Ascending aorta (tissue), 2 donors: Measurements from ENCODE around the gene AMHR2. TPM values are rescaled to one million over a fixed set of nuclear protein-coding genes. Genes with fewer than 3 reads are reported as not detected.

Experiments used
- DNase-seq, 2 donors: peaks; one replicate each; pipeline ENCODE4 v3.0.0-alpha.2; 2019; ENCODE audit warnings: low spot score in 2 of 2
- H3K27ac ChIP-seq, 2 donors: fragments of 200-600 bp; sonication (generic); one replicate each; pipeline ENCODE4 v1.5.1; 2016 to 2017; ENCODE audit warnings: mild to moderate bottlenecking in 1 of 2
- H3K27me3 ChIP-seq: fragments of 200-600 bp; sonication (generic); one replicate; pipeline ENCODE4 v1.5.1; 2017
- H3K36me3 ChIP-seq, 2 donors: fragments of 200-600 bp; sonication (generic); one replicate each; pipeline ENCODE4 v1.5.1; 2016
- H3K4me1 ChIP-seq, 2 donors: fragments of 200-600 bp; sonication (generic); one replicate each; pipeline ENCODE4 v1.5.1; 2016 to 2017; ENCODE audit warnings: mild to moderate bottlenecking in 1 of 2
- H3K4me3 ChIP-seq, 2 donors: fragments of 200-600 bp; sonication (generic); one replicate each; pipeline ENCODE4 v1.5.1; 2016 to 2017; ENCODE audit warnings: mild to moderate bottlenecking in 1 of 2
- H3K9me3 ChIP-seq, 2 donors: fragments of 200-600 bp; sonication (generic); one replicate each; pipeline ENCODE4 v1.5.1; 2016
- intact Hi-C: fragments of 100-400 bp; cut with DNase I; formaldehyde crosslinking; loops from one replicate; pipeline ENCODE4 v1.15.1; 2023
- total RNA-seq: library from RNA; depleted of rRNA; stranded (reverse); fragments of >200 nt; gene quantifications from one replicate; pipeline ENCODE4 v1.1.0, GENCODE V29; 2016
- TF ChIP-seq, protein P1 (sequence below), 3 experiments: fragments of 200-600 bp in 2 of 3; fragments of 450-650 bp in 1 of 3; sonication (generic) in 2 of 3; IDR thresholded peaks; one replicate each; pipeline ENCODE4 v1.5.1; 2016 to 2019; ENCODE audit warnings: antibody characterized with exemption in 3 of 3, mild to moderate bottlenecking in 1 of 3, moderate library complexity in 1 of 3

AMHR2 gene
- total RNA-seq, 1 donor from 2014 or later = not detected

DNA sequence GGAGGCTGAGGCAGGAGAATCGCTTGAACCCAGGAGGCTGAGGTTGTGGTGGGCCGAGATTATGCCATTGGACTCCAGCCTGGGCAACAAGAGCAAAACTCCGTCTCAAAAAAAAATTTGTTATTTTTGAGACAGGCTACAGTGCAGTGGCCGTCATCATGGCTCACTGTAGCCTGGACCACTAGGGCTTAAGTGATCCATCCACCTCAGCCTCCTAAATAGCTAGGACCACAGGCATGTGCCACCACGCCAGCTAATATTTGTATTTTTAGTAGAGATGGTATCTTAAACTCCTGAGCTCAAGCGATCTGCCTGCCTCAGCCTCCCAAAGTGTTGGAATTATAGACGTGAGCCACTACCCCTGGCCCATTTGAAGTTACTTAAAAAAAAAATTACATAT is 27.3 kb downstream of the AMHR2 start:
- H3K4me3 ChIP-seq = no peak overlapping the region
- H3K9me3 ChIP-seq = no peaks in the 10 kb centered on the region
- TF ChIP-seq, protein P1, sequence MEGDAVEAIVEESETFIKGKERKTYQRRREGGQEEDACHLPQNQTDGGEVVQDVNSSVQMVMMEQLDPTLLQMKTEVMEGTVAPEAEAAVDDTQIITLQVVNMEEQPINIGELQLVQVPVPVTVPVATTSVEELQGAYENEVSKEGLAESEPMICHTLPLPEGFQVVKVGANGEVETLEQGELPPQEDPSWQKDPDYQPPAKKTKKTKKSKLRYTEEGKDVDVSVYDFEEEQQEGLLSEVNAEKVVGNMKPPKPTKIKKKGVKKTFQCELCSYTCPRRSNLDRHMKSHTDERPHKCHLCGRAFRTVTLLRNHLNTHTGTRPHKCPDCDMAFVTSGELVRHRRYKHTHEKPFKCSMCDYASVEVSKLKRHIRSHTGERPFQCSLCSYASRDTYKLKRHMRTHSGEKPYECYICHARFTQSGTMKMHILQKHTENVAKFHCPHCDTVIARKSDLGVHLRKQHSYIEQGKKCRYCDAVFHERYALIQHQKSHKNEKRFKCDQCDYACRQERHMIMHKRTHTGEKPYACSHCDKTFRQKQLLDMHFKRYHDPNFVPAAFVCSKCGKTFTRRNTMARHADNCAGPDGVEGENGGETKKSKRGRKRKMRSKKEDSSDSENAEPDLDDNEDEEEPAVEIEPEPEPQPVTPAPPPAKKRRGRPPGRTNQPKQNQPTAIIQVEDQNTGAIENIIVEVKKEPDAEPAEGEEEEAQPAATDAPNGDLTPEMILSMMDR (IDR thresholded peaks at IDR 0.05) = no peak
- intact Hi-C loops = no loop called here
- no peak overlapping the region for H3K27ac ChIP-seq
- peak in 1 of 2 donors; percentile 39 for DNase-seq
- peaks cover 25 to 39% of the 10 kb centered on the region in 2 donors for H3K36me3 ChIP-seq
- no peaks in the 10 kb centered on the region for H3K27me3 ChIP-seq
- peaks cover 10 to 13% of the 10 kb centered on the region in 2 donors for H3K4me1 ChIP-seq

DNA sequence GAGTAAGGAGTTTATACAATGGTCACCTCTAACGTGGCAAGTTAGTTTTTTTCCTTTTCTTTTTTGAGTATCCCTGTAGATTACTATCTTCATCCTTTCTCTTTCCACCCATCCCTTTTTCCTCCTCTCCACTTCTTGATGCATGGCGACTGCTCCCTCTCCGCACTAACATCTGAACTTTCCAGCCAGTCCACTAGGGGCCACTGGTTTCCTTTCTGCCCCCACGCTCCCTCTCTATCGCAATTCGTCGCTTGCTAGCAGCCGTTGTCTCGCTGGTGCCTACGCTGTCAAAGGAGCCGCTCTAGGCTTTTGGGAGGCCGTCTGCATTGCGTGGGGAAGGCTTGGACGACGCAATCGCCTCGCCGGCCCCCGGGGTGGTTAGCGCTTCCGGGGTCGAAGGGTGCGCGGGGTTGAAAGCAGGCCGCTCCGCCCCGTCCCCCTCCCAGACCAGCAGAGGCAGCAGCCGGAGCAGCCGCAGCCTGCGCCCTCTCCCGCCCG is 28.1 kb downstream of the AMHR2 start, which contains the start of gene PCBP2:
Gene PCBP2 (plus strand): TSS at position 442 of the 498 bp plus-strand sequence. CDS start 2,699 bp downstream, outside the sequence.
- Histone ChIP-seq H3K27me3 (no peaks in the 10 kb centered on the region), H3K27ac (peak within 1 kb of the TSS; percentile 91 to 97), H3K36me3 (peaks cover 30 to 40% of the 10 kb centered on the region in 2 donors), H3K9me3 (no peaks in the 10 kb centered on the region), H3K4me3 (peak within 1 kb of the TSS; percentile 74 to 91), H3K4me1 (peaks cover 10 to 13% of the 10 kb centered on the region in 2 donors)
- TF ChIP-seq, protein P1 (IDR thresholded peaks at IDR 0.05) = peak; percentile 87 to 95 (median 89)
- intact Hi-C loops = loop anchor here (1.0 to 2.0 kb wide), 3 partner anchors 10 to 49 kb away; partner anchors contain the start of gene PRR13
- DNase-seq = peak; percentile 95 to 99

DNA sequence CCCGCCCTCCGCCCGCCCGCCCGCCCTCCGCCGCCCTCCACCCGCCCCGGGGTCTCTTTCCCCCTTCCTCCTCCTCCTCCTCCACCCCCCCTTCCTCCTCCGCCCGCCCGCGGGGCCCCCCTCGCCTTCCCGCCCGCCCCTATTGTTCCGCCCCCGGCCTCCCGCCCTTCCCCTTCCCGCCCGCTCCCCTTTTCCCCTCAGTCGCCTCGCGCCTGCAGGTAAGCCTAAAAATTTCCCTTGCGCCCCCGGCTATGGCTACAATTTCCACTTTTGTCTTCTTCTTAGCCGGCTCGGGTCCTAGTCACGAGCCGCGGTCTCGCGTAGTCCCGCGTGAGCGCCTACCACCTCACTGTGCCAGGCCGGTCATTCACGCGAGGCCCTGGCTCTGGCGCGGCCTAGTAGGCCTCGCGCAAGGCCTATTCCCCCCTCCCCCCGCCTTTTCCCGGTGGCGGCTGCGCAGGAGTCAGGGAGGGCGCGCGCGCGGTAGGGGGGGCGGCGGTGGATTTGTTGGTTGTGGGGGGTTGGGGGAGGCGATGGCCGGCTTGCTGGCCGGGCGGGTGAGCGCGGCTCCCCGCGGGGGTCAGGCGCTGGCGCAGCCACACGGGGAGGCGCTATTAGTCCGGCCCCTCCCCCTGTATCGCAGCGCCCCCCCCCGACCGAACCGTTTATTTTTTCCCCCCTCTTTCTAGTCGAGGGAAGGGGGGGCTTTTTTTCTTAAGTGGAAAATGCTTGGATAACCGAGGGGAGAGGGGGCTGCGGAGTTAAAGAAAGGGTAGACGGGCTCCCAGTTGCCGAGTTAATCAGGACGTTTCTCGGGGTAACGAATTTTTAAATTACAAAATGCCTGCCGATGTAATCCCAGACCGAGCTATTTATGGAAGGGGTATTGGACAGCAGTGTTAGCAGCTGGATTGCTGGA is 28.8 kb downstream of the AMHR2 start:
- peak overlapping the region; percentile 74 to 91 for H3K4me3 ChIP-seq
- H3K27me3 ChIP-seq = no peaks in the 10 kb centered on the region
- TF ChIP-seq, protein P1 (IDR thresholded peaks at IDR 0.05) = peak in 2 of 3 experiments; percentile 37 to 53
- DNase-seq = peak; percentile 65 to 90
- intact Hi-C loops = loop anchor here (1.0 to 2.0 kb wide), 3 partner anchors 11 to 48 kb away; partner anchors contain the start of gene PRR13
- no peaks in the 10 kb centered on the region for H3K9me3 ChIP-seq
- H3K27ac ChIP-seq = peak overlapping the region; percentile 91 to 97
- H3K36me3 ChIP-seq = peaks cover 37 to 43% of the 10 kb centered on the region in 2 donors
- H3K4me1 ChIP-seq = peaks cover 10 to 13% of the 10 kb centered on the region in 2 donors

DNA sequence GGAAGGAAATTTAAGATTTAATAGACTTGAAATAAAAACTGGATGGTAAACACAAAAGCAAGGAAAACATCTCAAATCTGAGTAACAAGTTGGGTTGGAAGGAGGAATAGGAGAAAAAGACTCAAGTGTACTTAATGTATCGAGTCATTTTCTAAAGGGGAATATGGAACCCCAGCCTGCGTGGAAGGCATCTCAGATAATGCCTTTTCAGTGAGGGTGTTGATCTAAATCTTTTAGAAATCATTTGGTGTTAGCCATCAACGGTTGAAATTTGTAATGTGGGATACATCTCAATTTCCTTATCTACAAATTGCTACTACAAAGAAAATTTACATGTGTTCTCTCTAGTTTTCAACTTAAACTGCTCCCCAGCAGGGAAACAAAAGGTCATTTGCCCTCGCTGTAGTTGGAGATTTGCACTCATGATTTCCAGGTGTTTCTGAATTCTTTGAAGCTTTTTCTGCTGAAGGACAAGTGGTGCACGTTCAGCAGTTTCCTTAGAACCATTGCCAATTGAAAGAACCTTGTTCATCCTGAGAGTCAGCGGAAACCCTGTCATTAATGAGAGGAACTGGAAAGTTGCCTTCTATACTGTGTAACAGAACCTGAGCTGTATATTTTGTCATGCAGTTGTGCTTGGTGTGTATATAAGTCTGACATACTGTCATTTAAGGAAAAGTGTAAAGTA is 30.4 kb downstream of the AMHR2 start:
- H3K4me3 ChIP-seq = peak overlapping the region; percentile 74 to 91
- TF ChIP-seq, protein P1 (IDR thresholded peaks at IDR 0.05) = no peak
- H3K27me3 ChIP-seq = no peaks in the 10 kb centered on the region
- H3K36me3 ChIP-seq = peaks cover 49 to 52% of the 10 kb centered on the region in 2 donors
- DNase-seq = no peak
- H3K4me1 ChIP-seq = peaks cover 10 to 13% of the 10 kb centered on the region in 2 donors
- intact Hi-C loops = loop anchor here (2.0 kb wide), 1 partner anchor 39 kb away; no protein-coding TSS in a partner anchor
- H3K9me3 ChIP-seq = no peaks in the 10 kb centered on the region
- H3K27ac ChIP-seq = no peak overlapping the region

DNA sequence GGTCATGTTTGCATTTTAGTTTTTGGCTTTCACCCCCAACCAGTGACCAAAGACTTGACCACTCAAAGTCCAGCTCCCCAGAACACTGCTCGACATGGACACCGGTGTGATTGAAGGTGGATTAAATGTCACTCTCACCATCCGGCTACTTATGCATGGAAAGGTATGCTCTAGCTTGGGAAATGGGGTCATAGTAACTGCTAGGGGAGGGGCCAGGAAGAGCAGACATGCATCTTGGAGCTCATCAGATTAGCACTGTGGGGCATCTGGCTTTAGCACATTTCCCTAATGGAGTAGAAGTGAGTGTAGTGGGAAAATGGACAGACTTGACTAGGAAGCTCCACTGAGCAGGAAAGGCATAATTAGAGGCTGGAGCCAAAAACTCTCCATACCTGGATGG is 31.1 kb downstream of the AMHR2 start:
- Histone ChIP-seq H3K4me3 (no peak overlapping the region), H3K4me1 (peaks cover 10 to 13% of the 10 kb centered on the region in 2 donors), H3K27ac (no peak overlapping the region), H3K9me3 (no peaks in the 10 kb centered on the region), H3K36me3 (peaks cover 54 to 58% of the 10 kb centered on the region in 2 donors), H3K27me3 (no peaks in the 10 kb centered on the region)
- intact Hi-C loops = no loop called here
- no peak for DNase-seq
- TF ChIP-seq, protein P1 (IDR thresholded peaks at IDR 0.05) = no peak
